Measurements from ENCODE around the gene IL17RD. TPM values are rescaled to one million over a fixed set of nuclear protein-coding genes. Genes with fewer than 3 reads are reported as not detected.

IL17RD gene
- polyA plus RNA-seq, 1 experiment = 0.60 TPM

DNA sequence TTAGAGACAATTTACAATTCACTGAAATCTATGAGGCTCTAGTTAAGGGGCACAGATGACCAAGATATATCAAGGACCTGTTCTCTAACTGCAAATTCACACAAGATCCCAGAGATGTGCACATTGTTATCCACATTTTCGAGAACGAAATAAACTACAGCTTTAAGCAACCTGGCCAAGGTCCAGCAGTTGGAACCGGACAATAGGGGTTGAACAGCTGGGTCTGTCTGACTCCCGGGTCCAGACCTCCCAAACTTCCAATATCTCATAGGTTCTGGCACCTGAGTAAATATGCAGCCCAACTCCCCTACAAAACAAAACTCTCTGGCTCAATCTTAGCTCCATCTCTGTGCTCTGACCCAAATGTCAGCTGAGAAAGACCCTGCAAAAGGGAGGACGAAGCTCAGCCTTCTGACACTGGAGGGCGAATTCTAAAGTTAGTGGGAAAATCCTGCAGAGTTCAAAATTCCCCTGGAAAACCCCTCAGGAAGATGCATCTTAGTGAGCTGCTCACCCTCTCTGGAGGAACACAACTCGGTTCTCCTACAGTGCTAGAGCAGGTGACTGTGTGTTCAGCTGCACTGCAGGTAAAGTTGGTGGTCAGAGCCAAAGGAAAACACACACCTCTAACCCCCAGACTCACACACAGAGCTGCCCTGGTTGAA is 118.9 kb downstream of the IL17RD start:
- TF ChIP-seq, protein P1, sequence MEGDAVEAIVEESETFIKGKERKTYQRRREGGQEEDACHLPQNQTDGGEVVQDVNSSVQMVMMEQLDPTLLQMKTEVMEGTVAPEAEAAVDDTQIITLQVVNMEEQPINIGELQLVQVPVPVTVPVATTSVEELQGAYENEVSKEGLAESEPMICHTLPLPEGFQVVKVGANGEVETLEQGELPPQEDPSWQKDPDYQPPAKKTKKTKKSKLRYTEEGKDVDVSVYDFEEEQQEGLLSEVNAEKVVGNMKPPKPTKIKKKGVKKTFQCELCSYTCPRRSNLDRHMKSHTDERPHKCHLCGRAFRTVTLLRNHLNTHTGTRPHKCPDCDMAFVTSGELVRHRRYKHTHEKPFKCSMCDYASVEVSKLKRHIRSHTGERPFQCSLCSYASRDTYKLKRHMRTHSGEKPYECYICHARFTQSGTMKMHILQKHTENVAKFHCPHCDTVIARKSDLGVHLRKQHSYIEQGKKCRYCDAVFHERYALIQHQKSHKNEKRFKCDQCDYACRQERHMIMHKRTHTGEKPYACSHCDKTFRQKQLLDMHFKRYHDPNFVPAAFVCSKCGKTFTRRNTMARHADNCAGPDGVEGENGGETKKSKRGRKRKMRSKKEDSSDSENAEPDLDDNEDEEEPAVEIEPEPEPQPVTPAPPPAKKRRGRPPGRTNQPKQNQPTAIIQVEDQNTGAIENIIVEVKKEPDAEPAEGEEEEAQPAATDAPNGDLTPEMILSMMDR (IDR thresholded peaks at IDR 0.05; ENCODE audit: insufficient read depth, low read depth, low read length) = no peak
- DNase-seq (ENCODE audit: low read depth) = no peak
- H3K36me3 ChIP-seq (ENCODE audit: control insufficient read depth, insufficient read depth, low read length) = no peaks in the 10 kb centered on the region
- H3K27me3 ChIP-seq (ENCODE audit: control insufficient read depth, insufficient read depth, low read length) = no peaks in the 10 kb centered on the region
- ChIA-PET POLR2A (no interaction called here), CTCF (interaction anchor here (1.1 kb wide), 1 partner anchor 32 kb away, joined by 3 read pairs; no protein-coding TSS in a partner anchor)
- H3K4me3 ChIP-seq (ENCODE audit: low read depth, low read length) = no peak overlapping the region

DNA sequence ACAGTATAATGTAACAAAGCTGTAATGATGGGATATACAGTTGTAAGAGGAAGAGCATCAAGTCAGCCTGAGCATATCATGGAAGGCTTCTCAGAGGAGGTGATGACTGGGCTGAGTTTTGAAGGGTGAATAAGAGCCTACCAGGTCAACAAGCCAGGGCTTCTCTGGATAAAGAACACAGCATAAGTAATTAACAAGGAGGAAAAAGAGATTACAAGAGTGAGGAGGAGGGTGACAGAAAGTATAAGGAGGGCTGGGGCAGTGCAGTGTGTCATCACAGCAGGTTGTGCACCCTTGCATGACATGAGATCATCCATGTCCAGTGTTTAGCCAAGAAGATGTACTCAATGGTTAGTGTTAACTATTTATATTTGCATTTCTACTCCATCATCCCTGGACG is 121.6 kb downstream of the IL17RD start:
- ChIA-PET POLR2A (no interaction called here), CTCF (no interaction called here)
- TF ChIP-seq, protein P1 (IDR thresholded peaks at IDR 0.05; ENCODE audit: insufficient read depth, low read depth, low read length) = no peak
- Histone ChIP-seq H3K36me3 (ENCODE audit: control insufficient read depth, insufficient read depth, low read length) (no peaks in the 10 kb centered on the region), H3K27me3 (ENCODE audit: control insufficient read depth, insufficient read depth, low read length) (peaks cover 1% of the 10 kb centered on the region; the same call in 1 of the 2 replicates), H3K4me3 (ENCODE audit: low read depth, low read length) (no peak overlapping the region)
- DNase-seq (ENCODE audit: low read depth) = no peak

DNA sequence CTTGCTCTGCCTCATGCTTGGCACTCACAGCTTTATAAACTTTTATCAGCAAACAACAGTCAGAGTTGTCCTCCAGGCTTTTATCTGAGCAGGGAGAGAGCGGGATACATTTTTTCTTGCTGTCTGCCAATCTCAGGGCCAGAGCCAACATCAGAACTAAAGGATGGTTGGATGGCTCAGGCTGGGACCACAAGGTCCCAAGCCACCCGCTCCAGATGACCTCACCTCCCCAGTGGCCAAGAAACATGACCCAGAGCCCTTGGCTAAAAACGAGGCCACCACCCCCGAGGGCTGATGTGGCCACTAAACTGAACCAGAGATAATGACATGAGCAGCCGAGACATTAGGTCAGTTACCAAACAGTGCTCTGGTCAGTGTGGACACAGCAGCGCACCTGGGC is 123.5 kb downstream of the IL17RD start:
- POLR2A ChIA-PET = no interaction called here
- DNase-seq (ENCODE audit: low read depth) = no peak
- TF ChIP-seq, protein P1 (IDR thresholded peaks at IDR 0.05; ENCODE audit: insufficient read depth, low read depth, low read length) = no peak
- Histone ChIP-seq H3K4me3 (ENCODE audit: low read depth, low read length) (no peak overlapping the region), H3K27me3 (ENCODE audit: control insufficient read depth, insufficient read depth, low read length) (peaks cover 1% of the 10 kb centered on the region; the same call in 1 of the 2 replicates), H3K36me3 (ENCODE audit: control insufficient read depth, insufficient read depth, low read length) (no peaks in the 10 kb centered on the region)
- CTCF ChIA-PET = no interaction called here

Other genes starting within 250 kb of the IL17RD start
- not detected in 2 replicates for gene SPATA12, start 104.7 kb downstream of the IL17RD start, polyA plus RNA-seq (2011; rRNA removed)
- gene HESX1, start 34.6 kb upstream of the IL17RD start, polyA plus RNA-seq (2011; rRNA removed) = 0.25 and 0.40 TPM in 2 replicates
- 14.1 and 20.6 TPM in 2 replicates for gene APPL1, start 62.4 kb upstream of the IL17RD start, polyA plus RNA-seq (2011; rRNA removed)
- not detected in 2 replicates for gene ASB14, start 127.3 kb upstream of the IL17RD start, polyA plus RNA-seq (2011; rRNA removed)

All from BJ (cell line).